Stimulated activated CD4-positive, alpha-beta T cell treated with anti-CD3 and anti-CD28 coated beads, Interleukin-1b, Interleukin-23, amount 100 ng/mL, for 4 hours (primary cell): Measurements from ENCODE around the gene TNS1.

Experiments
- DNase-seq, 2 donors: peaks; one replicate each; pipeline ENCODE4 v3.0.0-alpha.2; 2020; ENCODE audit warnings: low read depth in 2 of 2

TNS1 gene

GRCh38 chr2:217873371-217873770 lies 129.4 kb downstream of the TNS1 start:
- no peak for DNase-seq

GRCh38 chr2:217872319-217872718 lies 130.5 kb downstream of the TNS1 start:
- DNase-seq = no peak

- no peak for DNase-seq
Observed at GRCh38 chr2:217870528-217871011, 132.2 kb downstream of the TNS1 start.

GRCh38 chr2:217868911-217869334 lies 133.9 kb downstream of the TNS1 start:
- no peak for DNase-seq

- no peak for DNase-seq
Observed at GRCh38 chr2:217868265-217868892, 134.4 kb downstream of the TNS1 start.

- DNase-seq = no peak
Observed at GRCh38 chr2:217866457-217866856, 136.3 kb downstream of the TNS1 start.

GRCh38 chr2:217864963-217865772 lies 137.6 kb downstream of the TNS1 start:
- no peak for DNase-seq

- DNase-seq = no peak
Observed at GRCh38 chr2:217863883-217864282, 138.9 kb downstream of the TNS1 start.

GRCh38 chr2:217861334-217861877 lies 141.4 kb downstream of the TNS1 start:
- no peak for DNase-seq

- no peak for DNase-seq
Observed at GRCh38 chr2:217859926-217860325, 142.9 kb downstream of the TNS1 start.

- DNase-seq = no peak
Observed at GRCh38 chr2:217858519-217859491, 144.0 kb downstream of the TNS1 start.

- DNase-seq = no peak
Observed at GRCh38 chr2:217857624-217858506, 144.9 kb downstream of the TNS1 start.

GRCh38 chr2:217856871-217857270 lies 145.9 kb downstream of the TNS1 start:
- DNase-seq = no peak

GRCh38 chr2:217856159-217856558 lies 146.6 kb downstream of the TNS1 start:
- DNase-seq = no peak

GRCh38 chr2:217854684-217855420 lies 147.9 kb downstream of the TNS1 start:
- DNase-seq = no peak

- no peak for DNase-seq
Observed at GRCh38 chr2:217853961-217854360, 148.8 kb downstream of the TNS1 start.

GRCh38 chr2:217853301-217853881 lies 149.4 kb downstream of the TNS1 start:
- DNase-seq = no peak

GRCh38 chr2:217852555-217853211 lies 150.1 kb downstream of the TNS1 start:
- DNase-seq = no peak
